GM12873 (cell line): ENCODE measurements around the gene SLC1A1.

Source experiments
- CTCF ChIP-seq: IDR thresholded peaks from 2 replicates; pipeline ENCODE4 v1.5.1; 2012; ENCODE audit warnings: low read depth, mild to moderate bottlenecking, moderate library complexity, low read length, control low read depth; ENCODE audit not compliant: insufficient read depth; ENCODE audit errors: missing control alignments

The SLC1A1 gene

GRCh38 chr9:4585135-4585534 lies 94.9 kb downstream of the SLC1A1 start:
- no peak for TF ChIP-seq CTCF

- TF ChIP-seq CTCF = no peak
Measured at GRCh38 chr9:4588721-4589120, 98.5 kb downstream of the SLC1A1 start.

GRCh38 chr9:4590430-4591122 lies 100.3 kb downstream of the SLC1A1 start:
- no peak for TF ChIP-seq CTCF

GRCh38 chr9:4591123-4591500 lies 100.8 kb downstream of the SLC1A1 start:
- no peak for TF ChIP-seq CTCF

- no peak for TF ChIP-seq CTCF
Measured at GRCh38 chr9:4592295-4592694, 102.0 kb downstream of the SLC1A1 start.

GRCh38 chr9:4592886-4593285 lies 102.6 kb downstream of the SLC1A1 start:
- no peak for TF ChIP-seq CTCF

GRCh38 chr9:4594545-4594944 lies 104.3 kb downstream of the SLC1A1 start:
- TF ChIP-seq CTCF = no peak

- no peak for TF ChIP-seq CTCF
Measured at GRCh38 chr9:4594994-4595393, 104.7 kb downstream of the SLC1A1 start.
